ENCODE measurements around the gene SERPINH1. TPM values are rescaled to one million over a fixed set of nuclear protein-coding genes. Genes with fewer than 3 reads are reported as not detected.

SERPINH1 gene
- total and polyA plus RNA-seq, 3 donors from 2014 or later, result 92.2 to 178 (median 122) TPM

DNA sequence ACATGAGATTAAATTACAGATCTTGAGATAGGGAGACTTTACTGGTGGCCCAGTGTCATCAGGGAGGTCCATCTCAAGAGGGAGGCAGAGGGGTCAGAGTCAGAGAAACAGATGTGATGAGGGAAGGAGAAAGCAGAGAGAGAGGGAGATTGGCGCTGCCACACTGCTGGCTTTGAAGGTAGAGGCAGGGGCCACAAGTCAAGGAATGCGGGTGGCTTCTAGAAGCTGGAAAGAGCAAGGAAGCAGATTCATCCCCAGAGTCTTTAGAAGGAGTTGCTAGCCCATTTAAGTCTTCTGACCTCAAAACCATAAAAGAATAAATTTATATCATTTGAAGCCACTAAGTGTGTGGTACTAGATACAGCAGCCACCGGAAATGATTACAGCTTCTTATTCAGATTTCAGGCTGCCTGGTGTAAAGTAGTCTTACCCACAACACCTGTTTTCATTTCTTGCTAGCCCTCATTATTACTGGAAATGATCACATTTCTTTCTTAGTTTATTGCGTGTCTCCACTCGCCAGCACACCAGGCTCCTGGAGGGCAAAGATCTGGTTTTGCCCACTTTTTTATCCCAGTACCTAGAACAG, 12.6 kb upstream of the SERPINH1 start:
- no peak overlapping the region for H3K4me3 ChIP-seq
- no peaks in the 10 kb centered on the region for H3K27me3 ChIP-seq
- H3K4me1 ChIP-seq, result peaks cover 7% of the 10 kb centered on the region
- H3K9me3 ChIP-seq, result no peaks in the 10 kb centered on the region
- WGBS, 2 donors, result 95 to 96% methylated on average over 5 of the region's 5 CpGs
- intact Hi-C loops (cut with DNase I; ENCODE audit: low total_unique reads), result no loop called here
- no peak overlapping the region for H3K27ac ChIP-seq
- TF ChIP-seq POLR2A (IDR thresholded peaks at IDR 0.05), result no peak
- TF ChIP-seq, protein P1, sequence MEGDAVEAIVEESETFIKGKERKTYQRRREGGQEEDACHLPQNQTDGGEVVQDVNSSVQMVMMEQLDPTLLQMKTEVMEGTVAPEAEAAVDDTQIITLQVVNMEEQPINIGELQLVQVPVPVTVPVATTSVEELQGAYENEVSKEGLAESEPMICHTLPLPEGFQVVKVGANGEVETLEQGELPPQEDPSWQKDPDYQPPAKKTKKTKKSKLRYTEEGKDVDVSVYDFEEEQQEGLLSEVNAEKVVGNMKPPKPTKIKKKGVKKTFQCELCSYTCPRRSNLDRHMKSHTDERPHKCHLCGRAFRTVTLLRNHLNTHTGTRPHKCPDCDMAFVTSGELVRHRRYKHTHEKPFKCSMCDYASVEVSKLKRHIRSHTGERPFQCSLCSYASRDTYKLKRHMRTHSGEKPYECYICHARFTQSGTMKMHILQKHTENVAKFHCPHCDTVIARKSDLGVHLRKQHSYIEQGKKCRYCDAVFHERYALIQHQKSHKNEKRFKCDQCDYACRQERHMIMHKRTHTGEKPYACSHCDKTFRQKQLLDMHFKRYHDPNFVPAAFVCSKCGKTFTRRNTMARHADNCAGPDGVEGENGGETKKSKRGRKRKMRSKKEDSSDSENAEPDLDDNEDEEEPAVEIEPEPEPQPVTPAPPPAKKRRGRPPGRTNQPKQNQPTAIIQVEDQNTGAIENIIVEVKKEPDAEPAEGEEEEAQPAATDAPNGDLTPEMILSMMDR (IDR thresholded peaks at IDR 0.05), result no peak
- no peaks in the 10 kb centered on the region for H3K36me3 ChIP-seq (ENCODE audit: low read depth, missing control alignments)
- DNase-seq, result no peak

- no peak for TF ChIP-seq POLR2A (IDR thresholded peaks at IDR 0.05)
- H3K27ac ChIP-seq, result no peak overlapping the region
- H3K4me3 ChIP-seq, result no peak overlapping the region
- H3K27me3 ChIP-seq, result no peaks in the 10 kb centered on the region
- intact Hi-C loops (cut with DNase I; ENCODE audit: low total_unique reads), result no loop called here
- WGBS, 2 donors, result 80 to 98% methylated on average over 6 of the region's 6 CpGs
- H3K36me3 ChIP-seq (ENCODE audit: low read depth, missing control alignments), result no peaks in the 10 kb centered on the region
- H3K4me1 ChIP-seq, result peaks cover 27% of the 10 kb centered on the region
- no peak for DNase-seq
- H3K9me3 ChIP-seq, result no peaks in the 10 kb centered on the region
Measured at GRCh38 chr11:75553182-75553581, 8.9 kb upstream of the SERPINH1 start.

GRCh38 chr11:75553889-75554257, 8.2 kb upstream of the SERPINH1 start:
- Histone ChIP-seq H3K27ac (peak overlapping the region in 1 of 2 donors; percentile 82), H3K4me1 (peaks cover 34% of the 10 kb centered on the region), H3K4me3 (no peak overlapping the region), H3K36me3 (ENCODE audit: low read depth, missing control alignments) (no peaks in the 10 kb centered on the region), H3K27me3 (no peaks in the 10 kb centered on the region), H3K9me3 (no peaks in the 10 kb centered on the region)
- intact Hi-C loops (cut with DNase I; ENCODE audit: low total_unique reads), result no loop called here
- no peak for DNase-seq
- 53 to 89% methylated on average over 1 of the region's 1 CpG for WGBS, 2 donors
- TF ChIP-seq, protein P1 (IDR thresholded peaks at IDR 0.05), result no peak
- no peak for TF ChIP-seq POLR2A (IDR thresholded peaks at IDR 0.05)

- Histone ChIP-seq H3K36me3 (ENCODE audit: low read depth, missing control alignments) (no peaks in the 10 kb centered on the region), H3K27me3 (no peaks in the 10 kb centered on the region), H3K4me1 (peaks cover 38% of the 10 kb centered on the region), H3K9me3 (no peaks in the 10 kb centered on the region), H3K4me3 (no peak overlapping the region), H3K27ac (peak overlapping the region; percentile 78 to 82)
- 37 to 58% methylated on average over 2 to 21 of the region's 21 CpGs for WGBS, 2 donors
- intact Hi-C loops (cut with DNase I; ENCODE audit: low total_unique reads), result no loop called here
- DNase-seq, result peak; percentile 88
- TF ChIP-seq POLR2A (IDR thresholded peaks at IDR 0.05), result no peak
- TF ChIP-seq, protein P1 (IDR thresholded peaks at IDR 0.05), result no peak
Measured at GRCh38 chr11:75554258-75555022, 7.6 kb upstream of the SERPINH1 start.

DNA sequence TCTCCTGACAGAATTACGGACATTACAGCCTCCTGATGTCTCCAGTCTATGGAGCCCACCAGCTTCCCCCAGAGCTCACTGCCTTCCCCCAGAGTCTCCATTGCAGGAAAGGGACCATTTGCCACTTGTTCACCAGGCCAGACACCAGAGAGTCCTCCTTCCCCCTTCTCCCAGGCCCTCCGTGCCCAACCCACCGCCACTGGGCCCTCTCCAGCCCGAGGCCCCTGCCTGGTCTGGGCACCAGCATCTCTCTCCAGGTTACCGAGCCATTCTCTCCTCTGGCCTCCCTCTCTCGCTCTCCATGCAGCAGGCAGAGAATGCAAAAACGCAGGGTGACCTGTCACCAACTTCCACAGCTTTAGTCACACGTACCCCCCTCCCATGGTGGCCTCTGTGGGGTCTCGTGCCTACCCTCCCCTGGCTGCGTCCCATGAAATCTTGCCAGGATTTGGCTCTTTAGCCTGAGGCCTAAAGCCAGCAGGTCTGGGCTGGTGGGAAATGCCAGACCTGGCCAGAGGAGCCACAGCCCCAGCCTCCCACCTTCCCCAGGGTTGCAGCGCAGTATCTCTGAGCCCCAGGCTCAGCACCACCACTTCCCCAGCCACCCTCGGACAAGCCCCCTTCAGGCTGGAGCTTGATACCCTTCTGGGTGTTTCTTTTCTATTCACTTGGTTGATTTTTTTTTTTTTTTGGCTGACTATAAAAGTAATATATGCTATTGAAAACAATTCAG, 6.8 kb upstream of the SERPINH1 start:
- WGBS, 2 donors, result 87 to 93% methylated on average over 12 of the region's 12 CpGs
- H3K27me3 ChIP-seq, result no peaks in the 10 kb centered on the region
- H3K9me3 ChIP-seq, result no peaks in the 10 kb centered on the region
- no peak overlapping the region for H3K4me3 ChIP-seq
- intact Hi-C loops (cut with DNase I; ENCODE audit: low total_unique reads), result no loop called here
- peak overlapping the region; percentile 78 to 82 for H3K27ac ChIP-seq
- no peak for TF ChIP-seq POLR2A (IDR thresholded peaks at IDR 0.05)
- TF ChIP-seq, protein P1 (IDR thresholded peaks at IDR 0.05), result no peak
- peaks cover 46% of the 10 kb centered on the region for H3K4me1 ChIP-seq
- no peaks in the 10 kb centered on the region for H3K36me3 ChIP-seq (ENCODE audit: low read depth, missing control alignments)
- DNase-seq, result no peak

Data from testis (tissue), 3 donors.